SKM-1 treated with dmso at 0.1 percent for 144 hours (cell line): ENCODE results near the gene FMO5.
"Not testable (repeated sequence)": the region's sequence is repeated elsewhere in the genome, so short reads cannot be mapped to it uniquely, and the experiment has no call there.

Experiments
- DNase-seq: peaks from one replicate; lab custom pipeline; 2025; ENCODE audit not compliant: unreplicated experiment; lab: John Stamatoyannopoulos, UW

The FMO5 gene

DNA sequence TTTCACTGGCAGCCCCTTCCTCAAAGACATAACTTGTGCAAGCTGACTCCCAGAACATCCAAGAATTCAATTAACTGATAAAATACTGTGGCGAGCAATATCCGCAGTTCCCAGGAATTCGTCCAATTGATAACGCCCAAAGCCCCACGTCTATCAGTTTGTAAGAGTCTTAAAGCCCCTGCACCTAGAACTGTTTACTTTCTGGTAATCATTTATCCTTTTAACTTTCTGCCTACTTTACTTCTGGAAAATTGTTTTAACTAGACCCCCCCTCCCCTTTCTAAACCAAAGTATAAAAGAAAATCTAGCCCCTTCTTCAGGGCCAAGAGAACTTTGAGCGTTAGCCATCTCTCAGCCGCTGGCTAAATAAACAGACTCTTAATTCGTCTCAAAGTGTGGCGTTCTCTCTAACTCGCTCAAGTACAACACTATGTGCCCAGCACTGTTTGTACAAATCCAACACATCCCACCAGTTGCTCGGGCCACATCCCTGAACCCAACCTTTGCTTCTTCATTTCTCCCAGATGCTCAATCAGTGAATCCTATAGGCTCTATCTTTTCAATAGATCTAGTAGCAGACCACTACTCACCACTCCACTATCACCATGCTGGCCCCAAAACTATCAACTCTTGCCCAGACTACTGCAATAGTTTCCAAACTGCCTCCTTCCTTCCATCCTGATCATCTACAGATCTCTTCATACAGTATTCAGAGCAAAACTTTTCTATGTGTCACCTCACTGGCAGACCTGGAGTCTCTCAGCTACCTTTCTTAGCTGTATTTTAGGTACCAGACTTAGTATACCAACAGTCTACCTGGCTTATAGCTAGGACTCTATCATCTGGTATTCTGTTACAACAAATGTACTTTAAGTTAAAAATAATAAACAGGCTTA lies 14.0 kb upstream of the FMO5 start:
- no peak for DNase-seq

- no peak for DNase-seq
Observed at GRCh38 chr1:147238053-147238902, 13.1 kb upstream of the FMO5 start.

DNA sequence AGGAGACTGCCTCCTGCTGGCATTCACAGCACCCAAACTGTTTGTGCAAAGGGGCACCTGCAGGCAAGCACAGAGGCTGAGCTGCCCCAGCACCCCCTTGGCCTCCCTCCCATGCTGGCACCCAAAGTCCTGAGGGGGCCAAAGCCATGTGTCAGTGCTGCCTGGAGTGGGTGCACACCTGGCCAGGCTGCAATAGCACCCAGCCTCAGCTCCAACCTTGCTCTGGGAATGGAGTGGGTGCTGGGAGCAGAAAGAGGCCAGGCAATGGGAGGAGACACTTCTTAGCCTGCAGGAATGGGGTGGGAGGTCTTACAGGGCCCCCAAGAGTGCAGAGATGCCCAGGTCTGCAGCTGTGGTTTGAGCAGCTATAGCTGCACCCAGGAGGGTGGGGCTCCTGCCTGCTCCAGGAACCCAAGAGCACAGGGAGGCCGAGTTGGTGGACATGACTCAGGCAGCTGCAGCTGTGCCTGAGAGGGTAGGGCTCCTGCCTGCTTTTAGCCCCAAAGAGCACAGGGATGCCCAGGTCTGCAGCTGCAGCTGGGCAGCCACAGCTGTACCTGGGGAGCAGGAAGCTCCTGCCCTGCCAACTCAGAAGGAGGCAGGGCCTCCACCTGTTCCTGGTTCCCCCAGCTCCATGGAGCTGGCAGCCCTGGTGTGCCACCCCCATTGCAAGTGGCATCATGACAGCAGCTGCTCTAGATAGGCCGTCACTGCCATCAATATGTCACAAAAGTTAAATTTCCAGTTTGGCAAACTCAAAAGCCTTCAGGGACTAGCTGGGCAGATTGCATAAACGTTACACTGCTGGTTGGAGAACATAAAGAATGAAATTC lies 12.0 kb upstream of the FMO5 start:
- DNase-seq: no peak

GRCh38 chr1:147236448-147236847 lies 11.3 kb upstream of the FMO5 start:
- DNase-seq: no peak

DNA sequence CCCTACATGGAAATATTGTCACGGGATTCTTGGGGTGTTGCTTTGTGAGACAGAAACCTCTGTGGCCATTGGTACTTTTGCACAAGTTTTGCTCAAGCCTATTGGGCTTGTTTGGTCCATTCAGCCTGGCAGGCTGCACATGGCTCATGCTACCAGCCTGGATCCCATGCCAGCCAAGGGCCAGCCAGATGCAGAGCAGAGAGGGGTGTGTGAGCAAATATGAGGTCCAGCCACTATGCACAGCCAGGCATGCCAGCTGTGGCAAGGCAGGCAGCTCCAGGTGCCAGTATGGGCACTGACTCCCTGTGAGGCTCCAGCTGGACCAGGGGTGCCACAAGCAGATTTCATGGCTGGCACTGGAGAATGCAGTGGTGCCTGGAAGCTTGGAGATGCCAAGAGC lies 10.7 kb upstream of the FMO5 start:
- no peak for DNase-seq

- not testable (repeated sequence) for DNase-seq
Observed at GRCh38 chr1:147233903-147234302, 8.8 kb upstream of the FMO5 start.

- DNase-seq: not testable (repeated sequence)
Observed at GRCh38 chr1:147231032-147231431, 5.9 kb upstream of the FMO5 start.

DNA sequence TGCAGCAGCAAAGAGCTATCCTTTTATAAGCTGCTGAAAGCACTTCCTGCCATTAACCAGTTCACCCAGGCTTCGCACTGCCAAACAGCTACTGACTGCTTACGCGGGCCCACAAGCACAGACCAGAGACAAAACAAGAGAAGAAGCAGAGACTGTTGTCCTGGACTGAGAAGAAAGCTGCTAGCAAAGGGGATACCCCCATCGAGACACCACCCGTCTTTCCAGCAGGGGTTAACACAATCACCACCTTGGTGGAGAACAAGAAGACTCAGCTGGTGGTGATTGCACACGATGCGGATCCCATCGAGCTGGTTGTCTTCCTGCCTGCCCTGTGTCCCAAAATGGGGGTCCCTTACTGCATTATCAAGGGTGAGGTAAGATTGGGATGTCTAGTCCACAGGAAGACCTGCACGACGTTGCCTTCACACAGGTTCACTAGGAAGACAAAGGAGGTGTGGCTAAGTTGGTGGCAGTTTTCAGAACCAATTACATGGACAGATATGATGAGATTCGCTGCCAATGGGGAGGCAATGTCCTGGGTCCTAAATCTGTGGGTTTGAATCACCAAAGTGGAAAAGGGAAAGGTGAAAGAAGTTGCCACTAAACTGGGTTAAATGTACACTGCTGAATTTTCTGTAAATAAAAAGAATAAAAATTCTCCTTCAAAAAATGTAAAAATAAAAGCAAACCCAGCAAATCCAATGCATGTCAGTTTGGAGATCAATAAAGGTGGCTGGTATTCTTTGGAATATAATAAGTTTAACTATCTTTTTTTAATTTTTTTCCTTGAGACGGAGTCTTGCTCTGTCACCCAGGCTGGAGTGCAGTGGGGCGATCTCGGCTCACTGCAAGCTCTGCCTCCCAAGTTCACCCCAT lies 1.2 kb downstream of the FMO5 start:
- no peak for DNase-seq

DNA sequence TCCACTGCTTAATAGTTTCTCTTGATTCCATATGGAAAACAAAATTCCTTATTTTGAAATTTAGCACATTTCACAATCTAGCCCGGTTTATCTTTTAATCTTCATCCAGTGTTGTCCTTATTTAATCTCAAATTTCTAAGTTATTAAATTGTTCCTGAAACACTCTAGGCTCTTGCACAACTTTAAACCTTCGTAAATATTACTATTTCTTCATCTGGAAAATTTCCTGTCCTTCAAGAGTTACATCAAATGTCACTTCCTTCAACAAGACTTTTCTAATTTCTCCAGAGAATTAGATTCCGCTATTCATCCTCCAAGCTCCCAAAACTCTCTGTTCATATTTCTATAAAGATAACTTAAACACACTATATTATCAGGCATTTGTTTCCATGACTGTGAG lies 6.5 kb downstream of the FMO5 start:
- DNase-seq: no peak

DNA sequence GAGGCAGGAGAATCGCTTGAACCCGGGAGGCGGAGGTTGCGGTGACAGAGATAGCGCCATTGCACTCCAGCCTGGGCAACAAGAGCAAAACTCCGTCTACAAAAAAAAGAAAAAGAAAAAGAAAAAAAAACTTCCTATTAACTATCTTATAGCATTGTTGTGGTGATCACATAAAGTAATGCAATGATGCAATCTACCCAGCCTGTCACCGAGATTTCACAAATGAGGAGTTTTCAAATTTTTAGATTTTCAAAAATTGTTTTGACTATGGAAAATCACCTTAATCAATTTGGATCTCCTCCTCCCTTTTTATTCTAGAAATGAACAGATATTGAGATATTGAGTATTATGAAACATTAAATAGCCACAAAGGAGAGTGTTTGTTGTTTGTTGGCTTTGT lies 8.0 kb downstream of the FMO5 start:
- DNase-seq: no peak

DNA sequence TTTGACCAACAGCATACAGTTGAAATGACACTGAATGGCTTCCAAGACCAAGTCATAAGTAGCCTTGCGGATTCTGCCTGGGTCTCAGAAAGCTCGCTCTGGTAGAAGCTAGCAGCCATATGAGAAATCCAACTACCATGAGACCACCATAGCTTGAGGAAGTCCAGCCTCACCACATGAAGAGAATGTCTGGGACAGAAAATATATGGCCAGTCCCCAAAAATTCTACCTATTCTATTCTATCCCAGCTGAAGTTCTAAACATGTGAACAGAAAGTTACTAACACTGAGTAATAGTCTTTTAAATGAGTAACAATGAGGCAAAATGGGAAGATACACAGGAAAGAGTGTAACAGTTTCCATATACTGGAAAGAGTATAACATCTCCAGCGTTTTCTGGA lies 9.0 kb downstream of the FMO5 start:
- DNase-seq: no peak

GRCh38 chr1:147215540-147215916 lies 9.6 kb downstream of the FMO5 start:
- no peak for DNase-seq

DNA sequence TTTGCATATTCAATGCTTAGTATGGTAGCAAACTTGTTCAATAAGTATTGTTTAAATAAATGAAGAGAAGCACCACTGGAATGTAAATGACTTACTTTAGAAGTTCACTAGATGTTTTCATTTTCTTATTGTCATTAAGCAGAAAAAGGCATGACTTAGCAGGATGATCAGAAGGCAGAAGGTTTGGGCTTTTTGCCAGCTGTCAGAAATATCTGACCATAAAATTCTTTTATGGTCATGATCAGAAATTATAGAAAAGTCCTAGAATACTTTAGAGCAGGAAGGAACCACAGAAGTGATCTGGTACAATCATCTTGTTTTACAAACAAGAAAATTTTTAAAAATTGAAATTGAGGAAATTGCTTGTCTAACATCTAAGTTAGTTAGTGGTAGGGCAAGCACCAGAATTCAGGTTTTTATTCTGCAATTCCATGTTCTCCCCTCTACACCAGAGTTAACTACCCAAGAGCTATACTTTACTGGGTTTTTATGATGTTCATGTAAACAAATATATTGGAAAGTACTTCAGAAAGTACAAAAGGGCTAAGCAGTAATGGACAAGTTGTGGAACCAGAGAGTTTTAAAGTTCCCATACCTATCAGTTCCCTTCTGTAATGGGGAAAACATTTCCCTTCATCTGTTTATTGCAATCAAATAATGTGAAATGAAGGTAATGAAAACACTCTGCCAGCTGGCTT lies 10.1 kb downstream of the FMO5 start:
- no peak for DNase-seq

DNA sequence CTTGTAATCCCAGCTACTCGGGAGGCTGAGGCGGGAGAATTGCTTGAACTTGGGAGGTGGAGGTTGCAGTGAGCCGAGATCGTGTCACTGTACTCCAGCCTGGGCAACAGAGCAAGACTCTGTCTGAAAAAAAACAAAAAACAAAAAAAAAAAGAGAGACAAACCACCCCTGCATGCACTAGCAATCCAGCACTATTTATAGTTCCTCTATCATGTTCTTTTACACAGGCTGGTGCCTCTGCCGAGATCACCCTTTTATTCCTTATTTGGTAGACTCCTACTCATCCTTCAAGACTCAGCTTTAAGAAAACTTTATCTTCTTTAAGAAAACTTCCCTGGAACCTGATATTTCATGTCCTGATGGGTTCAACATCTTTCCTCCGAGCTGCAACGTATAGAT lies 10.8 kb downstream of the FMO5 start:
- no peak for DNase-seq

DNA sequence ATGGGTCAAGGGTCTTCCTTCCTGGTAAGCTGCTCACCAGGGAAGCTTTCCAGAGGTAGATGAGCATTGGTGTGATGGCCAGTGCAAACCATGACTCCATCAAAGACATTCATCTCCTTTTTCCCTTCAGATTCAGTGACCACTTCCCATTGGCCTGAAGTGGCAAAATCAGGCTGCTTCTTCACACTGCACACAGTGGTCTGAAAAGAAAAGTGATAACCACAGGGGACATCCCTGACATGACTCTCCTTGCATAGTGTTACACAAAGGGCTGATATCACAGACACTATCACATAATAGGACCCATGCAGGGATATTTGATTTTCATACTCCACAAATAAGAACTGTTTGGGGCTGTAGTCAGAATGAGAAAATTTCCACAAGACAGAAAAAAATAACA lies 11.9 kb downstream of the FMO5 start:
- no peak for DNase-seq

DNA sequence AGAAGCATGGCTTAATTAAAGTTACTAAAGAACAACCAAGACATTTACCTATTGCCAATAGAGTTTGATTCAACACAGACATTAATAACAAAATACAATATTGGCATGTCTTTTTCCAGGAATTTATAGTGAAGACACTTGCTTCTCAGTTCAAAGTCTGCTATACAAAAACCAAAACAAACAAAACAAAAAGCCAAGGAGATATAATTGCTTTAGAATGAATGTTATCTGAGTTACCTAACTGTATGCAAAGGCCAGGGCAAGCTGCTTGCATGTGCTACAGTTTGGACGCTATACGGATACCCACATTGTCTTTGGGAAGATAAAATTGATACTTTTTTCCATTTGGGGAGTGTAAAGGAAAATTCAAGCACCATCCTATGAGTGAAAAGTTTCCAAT lies 13.6 kb downstream of the FMO5 start:
- no peak for DNase-seq

DNA sequence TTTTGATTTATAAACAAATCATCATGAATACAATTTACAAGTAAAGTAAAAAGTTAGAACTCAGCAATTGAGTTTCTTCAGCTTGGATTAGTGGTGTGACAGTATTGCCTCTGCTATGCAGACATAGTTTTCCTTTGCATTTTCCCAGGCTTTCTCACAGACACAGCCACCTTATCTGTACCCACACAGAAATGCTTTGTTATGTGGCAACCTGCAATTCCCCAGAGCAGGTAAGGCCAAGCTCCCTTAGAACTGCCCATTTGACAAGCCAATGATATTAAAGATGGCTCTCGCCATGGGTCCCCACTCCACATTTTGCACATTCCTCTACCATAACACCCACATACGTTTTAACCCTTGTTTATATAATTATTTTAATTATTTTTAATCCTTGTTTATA lies 14.2 kb downstream of the FMO5 start:
- no peak for DNase-seq

DNA sequence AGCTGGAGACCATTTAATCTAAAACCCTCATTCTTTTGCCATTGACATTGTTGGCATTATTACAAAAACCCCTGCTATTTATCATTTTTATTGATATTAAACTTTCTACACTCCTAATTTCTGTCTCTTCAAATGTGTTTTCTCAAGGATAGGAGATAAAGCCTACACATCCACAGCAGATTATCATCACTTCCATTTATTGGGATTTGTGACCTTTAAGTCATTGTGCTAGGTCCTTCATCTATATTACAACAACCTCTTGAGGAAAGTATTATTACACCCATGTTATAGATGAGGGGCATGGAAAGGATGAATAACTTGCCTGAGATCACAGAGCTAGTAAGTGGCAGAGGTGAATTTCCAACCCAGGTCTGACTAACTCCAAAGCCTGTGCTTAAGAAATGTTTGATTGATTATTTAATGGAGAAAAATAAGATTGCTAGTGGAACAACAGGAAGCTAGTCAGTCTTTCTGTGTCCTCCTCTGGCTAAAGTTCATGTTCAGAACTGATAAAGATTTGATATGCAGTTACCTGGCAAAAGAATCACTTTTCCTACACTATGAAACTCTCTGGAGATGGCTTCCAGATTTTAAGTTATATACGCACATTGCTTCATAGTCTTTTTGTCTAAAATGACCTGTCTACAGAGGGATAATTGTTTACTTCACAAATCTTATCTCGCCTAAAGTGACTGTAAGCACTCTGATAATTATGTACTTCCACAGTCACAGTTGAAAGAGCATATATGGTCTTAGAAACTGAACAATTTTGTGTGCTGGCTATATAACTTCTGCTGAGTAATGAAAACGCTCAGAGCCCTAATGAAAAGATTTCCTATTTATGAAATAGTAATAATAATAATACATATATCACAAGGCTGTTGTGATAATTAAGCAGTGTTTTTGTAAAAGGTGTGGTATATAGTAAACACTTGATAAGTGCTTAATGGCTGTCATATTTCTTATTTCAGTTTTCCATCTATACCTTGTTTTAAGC lies 15.0 kb downstream of the FMO5 start:
- no peak for DNase-seq

- no peak for DNase-seq
Observed at GRCh38 chr1:147208619-147209018, 16.5 kb downstream of the FMO5 start.
